Activated T-cell treated with anti-CD3 and anti-CD28 coated beads, Interleukin-2, amount 50 U/mL, for 72 hours (primary cell): ENCODE measurements around the gene CAMK1D. TPM values are rescaled to one million over a fixed set of nuclear protein-coding genes. Genes with fewer than 3 reads are reported as not detected.

ENCODE experiments used
- ATAC-seq, 2 donors: fragments of 150-1000 bp; cut with Tn5 transposase; replicated peaks in 1 of 2; 2 replicates each; pipeline ENCODE4 v1.10.0; 2021; ENCODE audit warnings: moderate library complexity in 2 of 2, mild to moderate bottlenecking in 1 of 2
- DNase-seq, 2 donors: peaks; one replicate each; pipeline ENCODE4 v3.0.0; 2021 to 2022; ENCODE audit warnings: mixed read lengths in 1 of 2
- H3K27ac Mint-ChIP-seq: one replicate; pipeline ENCODE4 v1.8.0; 2022; ENCODE audit warnings: mild to moderate bottlenecking, moderate library complexity, mixed read lengths
- H3K27me3 Mint-ChIP-seq: one replicate; pipeline ENCODE4 v1.8.0; 2022; ENCODE audit warnings: low read depth, mixed read lengths
- H3K36me3 Mint-ChIP-seq, 2 donors: one replicate each; pipeline ENCODE4 v1.8.0; 2022; ENCODE audit warnings: mixed read lengths in 2 of 2, mild to moderate bottlenecking in 1 of 2; ENCODE audit not compliant: insufficient read depth in 2 of 2
- H3K4me1 Mint-ChIP-seq: one replicate; pipeline ENCODE4 v1.8.0; 2022; ENCODE audit warnings: low read depth, mixed read lengths
- H3K4me3 Mint-ChIP-seq, 2 donors: one replicate each; pipeline ENCODE4 v1.8.0; 2022; ENCODE audit warnings: mild to moderate bottlenecking in 2 of 2, mixed read lengths in 2 of 2, moderate library complexity in 2 of 2
- H3K9me3 Mint-ChIP-seq, 2 donors: one replicate each; pipeline ENCODE4 v1.8.0; 2022; ENCODE audit warnings: mixed read lengths in 2 of 2
- total RNA-seq, 2 donors: library from RNA; stranded (reverse); gene quantifications; one replicate each; pipeline ENCODE4 v1.2.3, GENCODE V29; 2022

Gene CAMK1D
- total RNA-seq, 2 donors from 2014 or later, result 19.9 to 25.3 TPM

- Mint-ChIP-seq H3K4me1 (peaks cover 27% of the 10 kb centered on the region), H3K27ac (no peak overlapping the region), H3K27me3 (no peaks in the 10 kb centered on the region), H3K36me3 (peaks cover 3 to 12% of the 10 kb centered on the region in 2 donors), H3K4me3 (no peak overlapping the region), H3K9me3 (peaks cover 0 to 4% of the 10 kb centered on the region in 2 donors)
- DNase-seq (no peak), ATAC-seq (no peak)
These were observed 38.3 kb downstream of the CAMK1D start for GRCh38 chr10:12387561-12388210.

GRCh38 chr10:12388671-12389070, 39.3 kb downstream of the CAMK1D start:
- Mint-ChIP-seq H3K27ac (no peak overlapping the region), H3K27me3 (no peaks in the 10 kb centered on the region), H3K4me1 (peaks cover 23% of the 10 kb centered on the region), H3K4me3 (peak overlapping the region in 1 of 2 donors; percentile 20), H3K36me3 (peaks cover 3 to 12% of the 10 kb centered on the region in 2 donors), H3K9me3 (peaks cover 0 to 4% of the 10 kb centered on the region in 2 donors)
- DNase-seq (no peak), ATAC-seq (no peak)

GRCh38 chr10:12389154-12389734, 39.9 kb downstream of the CAMK1D start:
- Mint-ChIP-seq H3K4me3 (no peak overlapping the region), H3K36me3 (peaks cover 2 to 11% of the 10 kb centered on the region in 2 donors), H3K27ac (no peak overlapping the region), H3K4me1 (peaks cover 23% of the 10 kb centered on the region), H3K9me3 (peaks cover 0 to 4% of the 10 kb centered on the region in 2 donors), H3K27me3 (no peaks in the 10 kb centered on the region)
- DNase-seq (no peak), ATAC-seq (no peak)

- DNase-seq (no peak), ATAC-seq (no peak)
- Mint-ChIP-seq H3K4me3 (no peak overlapping the region), H3K36me3 (peaks cover 0 to 1% of the 10 kb centered on the region in 2 donors), H3K9me3 (no peaks in the 10 kb centered on the region), H3K4me1 (peaks cover 28% of the 10 kb centered on the region), H3K27ac (no peak overlapping the region), H3K27me3 (no peaks in the 10 kb centered on the region)
These were observed 41.4 kb downstream of the CAMK1D start for GRCh38 chr10:12390733-12391132.

GRCh38 chr10:12391206-12391605, 41.9 kb downstream of the CAMK1D start:
- Mint-ChIP-seq H3K4me1 (peaks cover 28% of the 10 kb centered on the region), H3K9me3 (no peaks in the 10 kb centered on the region), H3K4me3 (no peak overlapping the region), H3K27ac (no peak overlapping the region), H3K36me3 (peaks cover 1% of the 10 kb centered on the region in 2 donors), H3K27me3 (no peaks in the 10 kb centered on the region)
- no peak for ATAC-seq
- no peak for DNase-seq

GRCh38 chr10:12393831-12394230, 44.5 kb downstream of the CAMK1D start:
- ATAC-seq, result no peak
- Mint-ChIP-seq H3K27ac (no peak overlapping the region), H3K27me3 (no peaks in the 10 kb centered on the region), H3K9me3 (no peaks in the 10 kb centered on the region), H3K36me3 (peaks cover 1% of the 10 kb centered on the region in 2 donors), H3K4me3 (no peak overlapping the region), H3K4me1 (peaks cover 24% of the 10 kb centered on the region)
- no peak for DNase-seq

GRCh38 chr10:12394241-12395033, 45.1 kb downstream of the CAMK1D start:
- no peak overlapping the region for H3K27ac Mint-ChIP-seq
- peaks cover 20% of the 10 kb centered on the region for H3K4me1 Mint-ChIP-seq
- H3K9me3 Mint-ChIP-seq, result no peaks in the 10 kb centered on the region
- H3K36me3 Mint-ChIP-seq, result peaks cover 1% of the 10 kb centered on the region in 2 donors
- no peak overlapping the region for H3K4me3 Mint-ChIP-seq
- no peaks in the 10 kb centered on the region for H3K27me3 Mint-ChIP-seq
- no peak for DNase-seq
- peak in 1 of 2 donors; percentile 53 for ATAC-seq

- Mint-ChIP-seq H3K4me1 (peaks cover 12% of the 10 kb centered on the region), H3K9me3 (no peaks in the 10 kb centered on the region), H3K27me3 (no peaks in the 10 kb centered on the region), H3K4me3 (no peak overlapping the region), H3K36me3 (peaks cover 1% of the 10 kb centered on the region in 2 donors), H3K27ac (no peak overlapping the region)
- ATAC-seq (no peak), DNase-seq (no peak)
These were observed 46.7 kb downstream of the CAMK1D start for GRCh38 chr10:12396093-12396492.

- no peak for ATAC-seq
- no peaks in the 10 kb centered on the region for H3K9me3 Mint-ChIP-seq
- H3K27me3 Mint-ChIP-seq, result no peaks in the 10 kb centered on the region
- no peak overlapping the region for H3K27ac Mint-ChIP-seq
- no peak overlapping the region for H3K4me3 Mint-ChIP-seq
- no peak for DNase-seq
- peaks cover 14% of the 10 kb centered on the region for H3K4me1 Mint-ChIP-seq
- peaks cover 1% of the 10 kb centered on the region in 2 donors for H3K36me3 Mint-ChIP-seq
These were observed 47.2 kb downstream of the CAMK1D start for GRCh38 chr10:12396567-12396966.

GRCh38 chr10:12397147-12397896, 48.0 kb downstream of the CAMK1D start:
- Mint-ChIP-seq H3K27me3 (no peaks in the 10 kb centered on the region), H3K36me3 (peaks cover 1% of the 10 kb centered on the region in 2 donors), H3K9me3 (no peaks in the 10 kb centered on the region), H3K4me3 (no peak overlapping the region), H3K4me1 (peaks cover 20% of the 10 kb centered on the region), H3K27ac (no peak overlapping the region)
- ATAC-seq, result no peak
- DNase-seq, result no peak

GRCh38 chr10:12397941-12398340, 48.6 kb downstream of the CAMK1D start:
- DNase-seq (no peak), ATAC-seq (no peak)
- Mint-ChIP-seq H3K27ac (no peak overlapping the region), H3K27me3 (no peaks in the 10 kb centered on the region), H3K9me3 (no peaks in the 10 kb centered on the region), H3K4me3 (no peak overlapping the region), H3K4me1 (peaks cover 26% of the 10 kb centered on the region), H3K36me3 (peaks cover 1% of the 10 kb centered on the region in 2 donors)

- Mint-ChIP-seq H3K4me1 (peaks cover 35% of the 10 kb centered on the region), H3K4me3 (no peak overlapping the region), H3K27ac (no peak overlapping the region), H3K36me3 (peaks cover 0 to 1% of the 10 kb centered on the region in 2 donors), H3K27me3 (no peaks in the 10 kb centered on the region), H3K9me3 (no peaks in the 10 kb centered on the region)
- ATAC-seq, result no peak
- no peak for DNase-seq
These were observed 51.1 kb downstream of the CAMK1D start for GRCh38 chr10:12400266-12400931.
